ENCODE measurements around the gene SCN2B. TPM values are rescaled to one million over a fixed set of nuclear protein-coding genes. Genes with fewer than 3 reads are reported as not detected.

The SCN2B gene
- total and polyA plus RNA-seq, 2 of the 13 experiments (the other 11 are each of a cell fraction or from before 2014, with no cell fraction given), result 0.01 to 0.02 TPM

DNA sequence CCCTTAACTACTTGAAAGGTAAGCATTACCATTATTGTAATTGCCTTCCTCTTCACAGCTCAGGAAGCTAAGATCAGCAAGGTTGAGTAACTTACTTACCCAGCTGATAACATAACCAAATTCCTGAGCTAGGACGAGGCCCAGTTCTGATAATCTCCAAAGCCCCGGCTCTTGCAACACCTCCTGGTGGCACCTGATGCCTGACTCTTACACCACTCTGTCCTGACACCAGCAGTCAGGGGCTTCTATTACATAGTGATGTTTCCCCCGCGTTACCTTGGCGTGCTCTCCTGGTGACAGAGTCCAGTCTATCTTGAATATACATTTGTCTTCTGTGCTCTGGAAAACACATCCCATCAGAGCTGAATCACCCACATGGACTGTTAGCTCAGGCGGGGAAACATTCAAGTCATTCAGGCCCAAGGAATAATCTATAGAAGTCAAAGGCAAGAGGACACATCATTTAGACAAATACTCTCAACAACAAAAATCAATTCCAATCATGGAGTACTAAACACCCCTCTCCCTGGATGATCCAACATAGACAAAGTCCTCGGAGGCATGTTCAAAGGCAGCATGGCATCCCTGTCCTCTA is 35.8 kb upstream of the SCN2B start (continued):
- TF ChIP-seq ZSCAN9 (CRISPR knock-in tag; IDR thresholded peaks at IDR 0.05; ENCODE audit: borderline replicate concordance) (no peak), POLR2AphosphoS5 (IDR thresholded peaks at IDR 0.05; ENCODE audit: low read depth, low read length) (peak; percentile 38), EP300 (IDR thresholded peaks at IDR 0.05; ENCODE audit: low read depth in 2 of 2, low read length in 2 of 2) (peak; percentile 80 to 95; a peak in 3 of 4 replicates), EP300 (CRISPR knock-in tag; IDR thresholded peaks at IDR 0.05; ENCODE audit: borderline replicate concordance) (peak; percentile 98), NCOA5 (CRISPR knock-in tag; IDR thresholded peaks at IDR 0.05) (no peak), FOSL1 (CRISPR knock-in tag; IDR thresholded peaks at IDR 0.05; ENCODE audit: borderline replicate concordance) (peak; percentile 74; the same call in 1 of the 2 replicates), ZKSCAN8 (CRISPR knock-in tag; IDR thresholded peaks at IDR 0.05; ENCODE audit: borderline replicate concordance) (peak; percentile 79), KDM6A (CRISPR knock-in tag; IDR thresholded peaks at IDR 0.05; ENCODE audit: low read depth) (peak; percentile 74), TCF7L2 (IDR thresholded peaks at IDR 0.05; ENCODE audit: low read depth, low read length) (peak; percentile 54; the same call in 1 of the 2 replicates), ZNF335 (CRISPR knock-in tag; IDR thresholded peaks at IDR 0.05) (peak; percentile 58; the same call in 1 of the 2 replicates), ZNF879 (CRISPR knock-in tag; IDR thresholded peaks at IDR 0.05) (no peak), MIXL1 (CRISPR knock-in tag; IDR thresholded peaks at IDR 0.05) (peak; percentile 67; the same call in 1 of the 2 replicates), NR2F6 (IDR thresholded peaks at IDR 0.05) (peak; percentile 83), NR2F6 (CRISPR knock-in tag; IDR thresholded peaks at IDR 0.05) (peak; percentile 55; the same call in 1 of the 2 replicates), ZNF160 (CRISPR knock-in tag; IDR thresholded peaks at IDR 0.05) (0 out of 2 replicates have a peak, but pooled peaks have one; percentile 64), ZNF761 (CRISPR knock-in tag; conservative IDR thresholded peaks at IDR 0.05) (peak; percentile 87), HES4 (CRISPR knock-in tag; IDR thresholded peaks at IDR 0.05; ENCODE audit: borderline replicate concordance) (no peak), CBX2 (IDR thresholded peaks at IDR 0.05; ENCODE audit: low read depth, low read length) (no peak), CBX2 (CRISPR knock-in tag; IDR thresholded peaks at IDR 0.05; ENCODE audit: low read depth) (no peak), ZNF788 (CRISPR knock-in tag; IDR thresholded peaks at IDR 0.05; ENCODE audit: borderline replicate concordance) (peak; percentile 67; the same call in 1 of the 2 replicates), SMARCE1 (IDR thresholded peaks at IDR 0.05; ENCODE audit: borderline replicate concordance) (no peak), MIER3 (CRISPR knock-in tag; IDR thresholded peaks at IDR 0.05; ENCODE audit: borderline replicate concordance) (peak; percentile 56; the same call in 1 of the 2 replicates), ONECUT2 (CRISPR knock-in tag; IDR thresholded peaks at IDR 0.05) (peak; percentile 85)
- TF ChIP-seq, protein P1, sequence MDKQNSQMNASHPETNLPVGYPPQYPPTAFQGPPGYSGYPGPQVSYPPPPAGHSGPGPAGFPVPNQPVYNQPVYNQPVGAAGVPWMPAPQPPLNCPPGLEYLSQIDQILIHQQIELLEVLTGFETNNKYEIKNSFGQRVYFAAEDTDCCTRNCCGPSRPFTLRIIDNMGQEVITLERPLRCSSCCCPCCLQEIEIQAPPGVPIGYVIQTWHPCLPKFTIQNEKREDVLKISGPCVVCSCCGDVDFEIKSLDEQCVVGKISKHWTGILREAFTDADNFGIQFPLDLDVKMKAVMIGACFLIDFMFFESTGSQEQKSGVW (CRISPR knock-in tag; IDR thresholded peaks at IDR 0.05; ENCODE audit: borderline replicate concordance), result no peak; the same call in 1 of the 2 replicates
- TF ChIP-seq, protein P2, sequence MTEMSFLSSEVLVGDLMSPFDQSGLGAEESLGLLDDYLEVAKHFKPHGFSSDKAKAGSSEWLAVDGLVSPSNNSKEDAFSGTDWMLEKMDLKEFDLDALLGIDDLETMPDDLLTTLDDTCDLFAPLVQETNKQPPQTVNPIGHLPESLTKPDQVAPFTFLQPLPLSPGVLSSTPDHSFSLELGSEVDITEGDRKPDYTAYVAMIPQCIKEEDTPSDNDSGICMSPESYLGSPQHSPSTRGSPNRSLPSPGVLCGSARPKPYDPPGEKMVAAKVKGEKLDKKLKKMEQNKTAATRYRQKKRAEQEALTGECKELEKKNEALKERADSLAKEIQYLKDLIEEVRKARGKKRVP (CRISPR knock-in tag; IDR thresholded peaks at IDR 0.05), result peak in 1 of 2 experiments; percentile 91; a peak in 2 of 4 replicates
- TF ChIP-seq, protein P3, sequence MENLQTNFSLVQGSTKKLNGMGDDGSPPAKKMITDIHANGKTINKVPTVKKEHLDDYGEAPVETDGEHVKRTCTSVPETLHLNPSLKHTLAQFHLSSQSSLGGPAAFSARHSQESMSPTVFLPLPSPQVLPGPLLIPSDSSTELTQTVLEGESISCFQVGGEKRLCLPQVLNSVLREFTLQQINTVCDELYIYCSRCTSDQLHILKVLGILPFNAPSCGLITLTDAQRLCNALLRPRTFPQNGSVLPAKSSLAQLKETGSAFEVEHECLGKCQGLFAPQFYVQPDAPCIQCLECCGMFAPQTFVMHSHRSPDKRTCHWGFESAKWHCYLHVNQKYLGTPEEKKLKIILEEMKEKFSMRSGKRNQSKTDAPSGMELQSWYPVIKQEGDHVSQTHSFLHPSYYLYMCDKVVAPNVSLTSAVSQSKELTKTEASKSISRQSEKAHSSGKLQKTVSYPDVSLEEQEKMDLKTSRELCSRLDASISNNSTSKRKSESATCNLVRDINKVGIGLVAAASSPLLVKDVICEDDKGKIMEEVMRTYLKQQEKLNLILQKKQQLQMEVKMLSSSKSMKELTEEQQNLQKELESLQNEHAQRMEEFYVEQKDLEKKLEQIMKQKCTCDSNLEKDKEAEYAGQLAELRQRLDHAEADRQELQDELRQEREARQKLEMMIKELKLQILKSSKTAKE (CRISPR knock-in tag; IDR thresholded peaks at IDR 0.05; ENCODE audit: borderline replicate concordance), result peak; percentile 81; the same call in 1 of the 2 replicates
- TF ChIP-seq, protein P4, sequence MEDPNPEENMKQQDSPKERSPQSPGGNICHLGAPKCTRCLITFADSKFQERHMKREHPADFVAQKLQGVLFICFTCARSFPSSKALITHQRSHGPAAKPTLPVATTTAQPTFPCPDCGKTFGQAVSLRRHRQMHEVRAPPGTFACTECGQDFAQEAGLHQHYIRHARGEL (CRISPR knock-in tag; IDR thresholded peaks at IDR 0.05), result no peak
- TF ChIP-seq, protein P5, sequence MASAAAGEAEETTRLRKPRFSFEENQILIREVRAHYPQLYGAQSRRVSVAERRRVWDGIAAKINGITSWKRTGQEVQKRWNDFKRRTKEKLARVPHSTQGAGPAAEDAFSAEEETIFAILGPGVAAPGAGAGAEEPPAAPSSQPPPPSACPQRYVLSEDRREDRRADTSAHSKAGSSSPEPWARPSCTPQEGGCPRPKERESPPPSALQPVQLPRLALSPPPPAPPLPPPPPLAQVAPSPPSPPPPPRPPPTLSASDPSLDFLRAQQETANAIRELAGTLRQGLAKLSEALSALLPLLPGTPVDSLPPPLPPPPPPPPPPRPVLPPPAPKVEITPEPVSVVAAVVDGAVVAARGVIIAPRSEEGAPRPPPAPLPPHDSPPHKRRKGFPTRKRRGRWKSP (CRISPR knock-in tag; IDR thresholded peaks at IDR 0.05), result peak; percentile 30; the same call in 1 of the 2 replicates
